Measurements from ENCODE around the gene FAM187B.

- TF ChIP-seq, protein P1, sequence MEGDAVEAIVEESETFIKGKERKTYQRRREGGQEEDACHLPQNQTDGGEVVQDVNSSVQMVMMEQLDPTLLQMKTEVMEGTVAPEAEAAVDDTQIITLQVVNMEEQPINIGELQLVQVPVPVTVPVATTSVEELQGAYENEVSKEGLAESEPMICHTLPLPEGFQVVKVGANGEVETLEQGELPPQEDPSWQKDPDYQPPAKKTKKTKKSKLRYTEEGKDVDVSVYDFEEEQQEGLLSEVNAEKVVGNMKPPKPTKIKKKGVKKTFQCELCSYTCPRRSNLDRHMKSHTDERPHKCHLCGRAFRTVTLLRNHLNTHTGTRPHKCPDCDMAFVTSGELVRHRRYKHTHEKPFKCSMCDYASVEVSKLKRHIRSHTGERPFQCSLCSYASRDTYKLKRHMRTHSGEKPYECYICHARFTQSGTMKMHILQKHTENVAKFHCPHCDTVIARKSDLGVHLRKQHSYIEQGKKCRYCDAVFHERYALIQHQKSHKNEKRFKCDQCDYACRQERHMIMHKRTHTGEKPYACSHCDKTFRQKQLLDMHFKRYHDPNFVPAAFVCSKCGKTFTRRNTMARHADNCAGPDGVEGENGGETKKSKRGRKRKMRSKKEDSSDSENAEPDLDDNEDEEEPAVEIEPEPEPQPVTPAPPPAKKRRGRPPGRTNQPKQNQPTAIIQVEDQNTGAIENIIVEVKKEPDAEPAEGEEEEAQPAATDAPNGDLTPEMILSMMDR (conservative IDR thresholded peaks at IDR 0.05; ENCODE audit: low read depth in 2 of 2): no peak
- TF ChIP-seq EZH2 (IDR thresholded peaks at IDR 0.05; ENCODE audit: low read depth, unreplicated experiment) (no peak), POLR2AphosphoS5 (IDR thresholded peaks at IDR 0.05; ENCODE audit: low read depth) (no peak), REST (IDR thresholded peaks at IDR 0.05; ENCODE audit: unreplicated experiment) (no peak), JUNB (IDR thresholded peaks at IDR 0.05; ENCODE audit: unreplicated experiment) (no peak)
These were observed 21.5 kb upstream of the FAM187B start for GRCh38 chr19:35249848-35250711.
